ENCODE measurements around the gene TENM4. TPM values are rescaled to one million over a fixed set of nuclear protein-coding genes. Genes with fewer than 3 reads are reported as not detected.

Gene TENM4
- total and polyA plus RNA-seq, 2 of the 8 experiments (the other 6 are each of a cell fraction or from before 2014, with no cell fraction given) = 3.5 to 7.2 TPM

- no peak for TF ChIP-seq CHD7 (IDR thresholded peaks at IDR 0.05; ENCODE audit: insufficient replicate concordance, low read length)
- no peak for TF ChIP-seq ASH2L (IDR thresholded peaks at IDR 0.05; ENCODE audit: low read length)
- TF ChIP-seq POLR2A (IDR thresholded peaks at IDR 0.05; ENCODE audit: control extremely low read depth in 1 of 2, low read depth in 2 of 2, low read length in 2 of 2) = no peak
- TF ChIP-seq SP1 (IDR thresholded peaks at IDR 0.05; ENCODE audit: low read depth, low read length) = no peak
Observed at GRCh38 chr11:79198898-79199250, 242.0 kb downstream of the TENM4 start (continued).
